ENCODE results near the gene RASIP1.

Gene RASIP1

GRCh38 chr19:48780631-48781391 lies 40.4 kb upstream of the RASIP1 start:
- no peaks in the 10 kb centered on the region for H4K20me1 ChIP-seq (ENCODE audit: insufficient read depth, low read length)
- no peak overlapping the region for H3K4me3 ChIP-seq (ENCODE audit: low read depth in 1 of 2, low read length in 2 of 2)
- no peak overlapping the region for H3K4me2 ChIP-seq (ENCODE audit: insufficient read depth, low read length)
- H3K4me1 ChIP-seq (ENCODE audit: insufficient read depth, low read length), result no peaks in the 10 kb centered on the region
- no peak for ATAC-seq (ENCODE audit: insufficient read depth, low read depth)
- no peak for DNase-seq
- H2AFZ ChIP-seq (ENCODE audit: low read depth, low read length), result no peak overlapping the region
- TF ChIP-seq CTCF (IDR thresholded peaks at IDR 0.05; ENCODE audit: borderline replicate concordance, extremely low read depth, low read length, poor library complexity, severe bottlenecking), result no peak
- no peak for TF ChIP-seq EZH2 (IDR thresholded peaks at IDR 0.05; ENCODE audit: borderline replicate concordance, low read depth, low read length, severe bottlenecking)
- no peaks in the 10 kb centered on the region for H3K79me2 ChIP-seq (ENCODE audit: insufficient read depth, low read length)
- no peak overlapping the region for H3K9ac ChIP-seq (ENCODE audit: low read depth, low read length)
- no peaks in the 10 kb centered on the region for H3K36me3 ChIP-seq (ENCODE audit: insufficient read depth, low read length)
- H3K27me3 ChIP-seq (ENCODE audit: insufficient read depth, low read length, poor library complexity), result no peaks in the 10 kb centered on the region
- H3K9me3 ChIP-seq (ENCODE audit: insufficient read depth, low read length, severe bottlenecking), result no peaks in the 10 kb centered on the region
- H3K27ac ChIP-seq (ENCODE audit: low read length), result no peak overlapping the region

- Histone ChIP-seq H3K4me3 (ENCODE audit: low read depth in 1 of 2, low read length in 2 of 2) (no peak overlapping the region), H3K4me1 (ENCODE audit: insufficient read depth, low read length) (no peaks in the 10 kb centered on the region), H3K9me3 (ENCODE audit: insufficient read depth, low read length, severe bottlenecking) (no peaks in the 10 kb centered on the region), H4K20me1 (ENCODE audit: insufficient read depth, low read length) (no peaks in the 10 kb centered on the region), H3K79me2 (ENCODE audit: insufficient read depth, low read length) (no peaks in the 10 kb centered on the region), H3K9ac (ENCODE audit: low read depth, low read length) (no peak overlapping the region), H2AFZ (ENCODE audit: low read depth, low read length) (no peak overlapping the region), H3K4me2 (ENCODE audit: insufficient read depth, low read length) (no peak overlapping the region), H3K27me3 (ENCODE audit: insufficient read depth, low read length, poor library complexity) (no peaks in the 10 kb centered on the region), H3K36me3 (ENCODE audit: insufficient read depth, low read length) (no peaks in the 10 kb centered on the region), H3K27ac (ENCODE audit: low read length) (no peak overlapping the region)
- TF ChIP-seq EZH2 (IDR thresholded peaks at IDR 0.05; ENCODE audit: borderline replicate concordance, low read depth, low read length, severe bottlenecking), result no peak
- ATAC-seq (ENCODE audit: insufficient read depth, low read depth) (peak; percentile 37; the same call in 1 of the 3 replicates), DNase-seq (no peak)
Observed at GRCh38 chr19:48779636-48780035, 39.2 kb upstream of the RASIP1 start.

GRCh38 chr19:48777720-48778119 lies 37.3 kb upstream of the RASIP1 start:
- ATAC-seq (ENCODE audit: insufficient read depth, low read depth) (no peak), DNase-seq (no peak)
- H3K79me2 ChIP-seq (ENCODE audit: insufficient read depth, low read length), result no peaks in the 10 kb centered on the region
- H3K4me1 ChIP-seq (ENCODE audit: insufficient read depth, low read length), result no peaks in the 10 kb centered on the region
- no peak overlapping the region for H3K4me3 ChIP-seq (ENCODE audit: low read depth in 1 of 2, low read length in 2 of 2)
- H4K20me1 ChIP-seq (ENCODE audit: insufficient read depth, low read length), result no peaks in the 10 kb centered on the region
- no peak overlapping the region for H3K9ac ChIP-seq (ENCODE audit: low read depth, low read length)
- H3K9me3 ChIP-seq (ENCODE audit: insufficient read depth, low read length, severe bottlenecking), result no peaks in the 10 kb centered on the region
- no peak overlapping the region for H3K27ac ChIP-seq (ENCODE audit: low read length)
- no peaks in the 10 kb centered on the region for H3K36me3 ChIP-seq (ENCODE audit: insufficient read depth, low read length)
- H3K27me3 ChIP-seq (ENCODE audit: insufficient read depth, low read length, poor library complexity), result no peaks in the 10 kb centered on the region
- no peak overlapping the region for H2AFZ ChIP-seq (ENCODE audit: low read depth, low read length)
- H3K4me2 ChIP-seq (ENCODE audit: insufficient read depth, low read length), result no peak overlapping the region
- TF ChIP-seq EZH2 (IDR thresholded peaks at IDR 0.05; ENCODE audit: borderline replicate concordance, low read depth, low read length, severe bottlenecking), result no peak

GRCh38 chr19:48777139-48777538 lies 36.7 kb upstream of the RASIP1 start:
- ATAC-seq (ENCODE audit: insufficient read depth, low read depth), result no peak
- TF ChIP-seq CTCF (IDR thresholded peaks at IDR 0.05; ENCODE audit: borderline replicate concordance, extremely low read depth, low read length, poor library complexity, severe bottlenecking) (no peak), EZH2 (IDR thresholded peaks at IDR 0.05; ENCODE audit: borderline replicate concordance, low read depth, low read length, severe bottlenecking) (no peak)
- Histone ChIP-seq H3K4me3 (ENCODE audit: low read depth in 1 of 2, low read length in 2 of 2) (no peak overlapping the region), H4K20me1 (ENCODE audit: insufficient read depth, low read length) (no peaks in the 10 kb centered on the region), H3K27me3 (ENCODE audit: insufficient read depth, low read length, poor library complexity) (no peaks in the 10 kb centered on the region), H3K4me2 (ENCODE audit: insufficient read depth, low read length) (no peak overlapping the region), H3K79me2 (ENCODE audit: insufficient read depth, low read length) (no peaks in the 10 kb centered on the region), H3K36me3 (ENCODE audit: insufficient read depth, low read length) (no peaks in the 10 kb centered on the region), H3K27ac (ENCODE audit: low read length) (no peak overlapping the region), H2AFZ (ENCODE audit: low read depth, low read length) (no peak overlapping the region), H3K9me3 (ENCODE audit: insufficient read depth, low read length, severe bottlenecking) (no peaks in the 10 kb centered on the region), H3K9ac (ENCODE audit: low read depth, low read length) (no peak overlapping the region), H3K4me1 (ENCODE audit: insufficient read depth, low read length) (no peaks in the 10 kb centered on the region)
- DNase-seq, result no peak
